COR-L47 (cell line): Measurements from ENCODE around the gene KRTAP10-1.

Experiments used
- DNase-seq: peaks from one replicate; lab custom pipeline; 2025; lab: John Stamatoyannopoulos, UW

The KRTAP10-1 gene

GRCh38 chr21:44548381-44548780, 8.4 kb upstream of the KRTAP10-1 start:
- no peak for DNase-seq

GRCh38 chr21:44547656-44548331, 7.8 kb upstream of the KRTAP10-1 start:
- DNase-seq: no peak

GRCh38 chr21:44544566-44544965, 4.6 kb upstream of the KRTAP10-1 start:
- DNase-seq: no peak

GRCh38 chr21:44542716-44543115, 2.7 kb upstream of the KRTAP10-1 start:
- DNase-seq: no peak

GRCh38 chr21:44540741-44541288, 820 bp upstream of the KRTAP10-1 start:
- DNase-seq: no peak

- DNase-seq: no peak
Observed at GRCh38 chr21:44539046-44539445, 949 bp downstream of the KRTAP10-1 start.

- no peak for DNase-seq
Observed at GRCh38 chr21:44537930-44538911, 1.8 kb downstream of the KRTAP10-1 start.

GRCh38 chr21:44535963-44536362, 4.0 kb downstream of the KRTAP10-1 start:
- no peak for DNase-seq

- DNase-seq: no peak
Observed at GRCh38 chr21:44534688-44535087, 5.3 kb downstream of the KRTAP10-1 start.

GRCh38 chr21:44533891-44534627, 5.9 kb downstream of the KRTAP10-1 start:
- DNase-seq: no peak

- DNase-seq: no peak
Observed at GRCh38 chr21:44533121-44533890, 6.7 kb downstream of the KRTAP10-1 start.

GRCh38 chr21:44532712-44533111, 7.3 kb downstream of the KRTAP10-1 start:
- DNase-seq: no peak

GRCh38 chr21:44531606-44532564, 8.1 kb downstream of the KRTAP10-1 start:
- DNase-seq: no peak

- no peak for DNase-seq
Observed at GRCh38 chr21:44530903-44531605, 8.9 kb downstream of the KRTAP10-1 start.

GRCh38 chr21:44530221-44530902, 9.6 kb downstream of the KRTAP10-1 start:
- no peak for DNase-seq

- no peak for DNase-seq
Observed at GRCh38 chr21:44529503-44530125, 10.4 kb downstream of the KRTAP10-1 start.

- no peak for DNase-seq
Observed at GRCh38 chr21:44529011-44529421, 11.0 kb downstream of the KRTAP10-1 start.

- DNase-seq: no peak
Observed at GRCh38 chr21:44528634-44528995, 11.4 kb downstream of the KRTAP10-1 start.
